Activated CD8-positive, alpha-beta memory T cell treated with anti-CD3 and anti-CD28 coated beads for 4 hours (primary cell): Measurements from ENCODE around the gene EXOC6B.

Source experiments
- DNase-seq, 2 donors: peaks; one replicate each; pipeline ENCODE4 v3.0.0-alpha.2; 2020; ENCODE audit warnings: low read depth in 2 of 2

EXOC6B gene

DNA sequence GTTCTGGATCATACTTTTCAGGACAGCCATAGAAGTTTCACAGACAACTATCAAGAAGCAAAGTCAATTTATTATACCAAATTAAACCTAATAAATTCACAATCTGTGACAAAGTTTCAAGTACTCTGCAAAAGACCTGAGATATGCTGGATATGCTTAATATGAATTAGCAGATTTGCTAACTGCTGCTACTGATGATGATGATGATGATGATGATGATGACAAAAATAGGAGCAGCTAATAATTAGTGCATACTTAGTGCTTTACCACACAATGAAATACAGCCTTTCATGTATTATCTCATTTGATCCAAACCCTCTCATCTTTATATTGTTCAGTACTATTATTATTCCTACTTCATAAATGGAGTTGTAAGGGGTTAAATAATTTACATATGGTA is 462.4 kb downstream of the EXOC6B start:
- no peak for DNase-seq

DNA sequence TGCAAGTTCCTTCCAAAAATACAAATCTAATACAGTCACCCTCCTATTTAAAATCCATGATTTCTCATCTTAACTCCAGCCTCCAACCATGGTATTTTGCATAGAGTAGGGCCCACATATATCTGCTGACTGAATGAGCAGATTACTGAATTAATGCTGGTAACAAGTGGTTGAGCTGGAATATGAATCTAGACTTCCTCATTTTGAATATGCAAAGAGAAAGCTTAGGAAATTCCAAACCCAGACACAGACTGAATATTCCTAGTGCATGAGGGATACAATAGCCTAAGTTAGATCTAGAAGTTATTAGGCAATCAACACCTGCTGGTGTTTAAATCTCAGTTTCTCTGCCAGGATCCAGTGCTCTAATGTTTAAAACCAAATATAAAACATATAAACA is 463.1 kb downstream of the EXOC6B start:
- DNase-seq = no peak

DNA sequence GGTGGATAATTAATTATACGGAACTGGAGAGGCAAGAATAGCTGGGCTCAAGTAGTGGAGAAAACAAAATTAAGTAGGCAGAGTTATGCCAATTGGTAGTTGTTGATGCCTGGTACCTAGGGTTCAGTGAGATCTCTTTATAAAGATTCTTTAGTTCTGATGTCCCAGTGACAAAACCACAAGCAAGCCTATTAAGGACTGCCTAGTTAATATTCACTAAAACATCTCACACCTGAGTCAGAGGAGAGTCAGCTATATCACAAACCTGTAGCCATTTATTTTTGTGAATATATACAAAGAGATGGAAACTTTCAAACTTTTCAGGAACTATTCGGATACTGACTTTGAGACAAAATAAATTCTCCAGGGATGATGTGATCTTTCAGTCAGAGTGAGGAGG is 464.3 kb downstream of the EXOC6B start:
- no peak for DNase-seq

DNA sequence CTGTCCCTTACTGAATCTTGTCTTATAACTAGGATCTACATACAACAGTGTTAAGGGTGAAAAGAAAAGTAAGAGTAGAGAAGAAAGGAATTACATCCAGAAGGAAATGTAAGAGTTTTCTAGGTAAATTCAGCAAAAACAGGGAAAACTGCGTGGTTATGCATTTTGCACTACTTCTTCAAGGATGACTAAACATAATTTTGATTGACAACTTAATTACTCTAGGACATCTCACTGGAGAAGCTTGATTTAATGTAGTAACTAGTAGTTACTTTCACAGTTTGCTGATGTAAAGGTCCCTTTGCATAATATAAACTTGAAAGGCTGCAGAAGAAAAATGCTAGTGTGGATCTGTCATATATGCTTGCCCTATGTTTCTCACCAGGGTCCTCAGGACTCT is 464.8 kb downstream of the EXOC6B start:
- no peak for DNase-seq

DNA sequence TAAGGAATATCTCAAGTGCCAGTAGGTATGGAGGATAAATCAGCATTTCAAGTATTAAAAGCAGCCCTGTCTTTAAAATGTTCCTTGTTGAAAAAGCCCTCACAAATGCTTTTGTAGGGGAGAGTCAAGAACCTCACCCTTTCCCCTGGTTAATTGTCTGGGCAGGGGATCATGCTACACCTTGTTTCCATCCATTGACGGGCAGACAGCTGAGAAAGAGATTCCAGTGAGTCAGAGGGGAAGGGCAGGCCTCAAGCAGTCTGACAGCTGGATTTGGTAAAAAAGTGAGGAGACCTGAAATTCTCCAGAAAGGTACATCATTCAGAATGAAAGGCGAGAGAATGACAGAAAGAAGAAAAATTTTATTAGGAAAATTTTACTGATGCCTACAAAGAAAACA is 475.0 kb downstream of the EXOC6B start:
- DNase-seq = no peak

DNA sequence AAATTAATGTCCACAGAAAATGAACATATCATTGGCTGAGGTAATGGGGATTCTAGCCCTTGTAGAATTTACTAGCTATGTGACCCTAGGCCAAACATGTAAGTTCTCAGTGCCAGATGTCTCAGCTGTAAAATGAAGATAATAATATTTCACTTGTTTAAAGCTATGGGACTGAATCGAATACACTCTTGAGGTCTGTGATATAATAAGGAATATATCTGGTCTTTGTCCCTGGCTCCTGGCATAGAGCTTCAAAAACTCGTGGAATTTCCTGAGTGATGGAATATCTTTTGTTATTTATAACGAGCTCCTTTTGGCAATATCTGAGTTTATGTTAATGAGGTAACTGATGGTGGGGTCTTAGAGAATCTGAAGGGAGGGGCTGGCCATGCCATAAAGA is 476.8 kb downstream of the EXOC6B start:
- no peak for DNase-seq

DNA sequence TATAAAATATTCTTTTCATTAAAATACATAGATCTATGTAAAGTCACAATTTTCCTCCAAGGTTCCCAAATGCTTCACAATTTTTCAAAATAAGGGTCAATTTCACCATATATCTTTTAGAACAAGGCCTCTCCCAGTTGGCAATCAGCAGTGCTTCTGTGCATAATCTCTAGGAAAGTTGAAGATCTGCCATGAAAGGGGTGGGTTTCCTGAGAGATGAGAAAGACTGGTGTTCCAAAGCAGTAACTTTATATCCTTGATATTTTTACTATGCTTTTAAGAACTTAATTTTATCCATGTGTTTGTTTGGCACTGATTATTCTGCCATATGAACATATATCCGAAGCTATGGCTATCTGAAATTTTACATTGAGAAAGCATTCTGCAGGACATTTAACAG is 478.8 kb downstream of the EXOC6B start:
- DNase-seq = no peak

DNA sequence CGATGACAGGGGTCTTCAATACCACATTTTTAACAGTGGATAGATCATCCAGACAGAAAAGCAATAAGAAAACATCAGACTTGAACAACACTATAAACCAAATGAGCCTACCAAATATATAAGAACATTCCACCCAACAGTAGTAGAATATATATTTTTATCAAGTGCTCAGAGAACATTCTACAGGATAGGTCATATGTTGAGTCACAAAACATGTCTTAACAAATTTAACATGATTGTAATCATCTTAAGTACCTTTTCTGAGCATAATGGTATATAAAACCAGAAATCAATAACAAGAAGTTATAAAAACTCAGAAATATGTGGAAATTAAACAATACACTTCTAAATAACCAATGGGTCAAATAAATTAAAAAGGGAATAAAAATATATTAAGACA is 484.2 kb downstream of the EXOC6B start:
- DNase-seq = no peak

DNA sequence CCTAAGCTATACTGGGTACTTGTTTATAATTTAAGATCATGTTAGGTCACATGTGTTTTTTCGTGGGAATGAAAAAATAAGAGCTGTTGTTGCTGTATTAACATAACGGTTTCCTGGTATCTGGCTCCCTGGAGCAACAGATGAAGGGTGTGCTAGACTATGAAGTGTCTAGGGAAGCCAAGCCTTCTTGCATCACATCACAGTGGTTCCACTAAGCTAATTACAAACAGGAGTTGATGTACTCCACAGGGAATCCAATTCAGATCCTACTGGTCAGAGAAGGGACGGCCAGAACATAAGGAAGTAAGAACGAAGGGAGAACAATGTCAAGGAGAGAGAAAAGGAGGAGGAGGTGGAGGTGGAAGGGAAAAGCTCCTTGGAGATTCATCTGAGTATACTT is 485.2 kb downstream of the EXOC6B start:
- no peak for DNase-seq

DNA sequence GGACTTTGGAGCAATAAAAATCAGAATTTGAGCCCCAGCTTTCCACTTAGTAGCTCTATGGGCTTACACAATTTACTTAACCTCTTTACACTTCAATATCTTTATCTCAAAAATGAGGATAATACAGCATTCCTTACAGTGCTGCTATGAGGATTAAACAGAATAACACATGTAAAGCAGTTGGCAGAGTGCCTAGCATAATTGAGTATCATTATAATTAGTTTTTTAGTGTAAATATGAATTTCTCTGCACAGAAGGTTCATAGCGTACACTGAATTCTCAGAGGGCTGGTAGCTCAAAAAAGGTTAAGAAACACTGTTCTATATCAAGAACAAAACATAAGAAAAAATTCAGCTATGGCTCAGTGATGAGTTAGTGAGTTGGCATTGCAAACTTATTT is 487.8 kb downstream of the EXOC6B start:
- DNase-seq = no peak

DNA sequence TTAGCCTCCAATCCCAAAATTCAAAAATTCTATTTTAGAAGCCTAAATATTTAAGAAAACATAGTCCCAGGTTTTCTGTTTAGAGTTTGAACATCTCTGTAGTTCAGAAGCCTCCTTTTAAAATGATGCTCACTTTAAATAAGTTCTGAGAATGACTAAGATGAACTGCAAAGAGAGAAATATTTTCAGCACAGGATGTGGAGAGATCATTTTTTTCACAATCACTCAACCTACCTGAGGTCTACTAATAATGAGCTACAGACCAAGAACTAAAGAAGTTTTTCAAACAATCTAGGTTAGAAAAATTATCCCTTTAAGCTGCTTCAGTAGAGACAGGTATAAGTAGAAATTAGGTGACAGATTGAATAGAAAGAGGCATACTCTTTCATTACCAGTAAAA is 493.1 kb downstream of the EXOC6B start:
- no peak for DNase-seq

DNA sequence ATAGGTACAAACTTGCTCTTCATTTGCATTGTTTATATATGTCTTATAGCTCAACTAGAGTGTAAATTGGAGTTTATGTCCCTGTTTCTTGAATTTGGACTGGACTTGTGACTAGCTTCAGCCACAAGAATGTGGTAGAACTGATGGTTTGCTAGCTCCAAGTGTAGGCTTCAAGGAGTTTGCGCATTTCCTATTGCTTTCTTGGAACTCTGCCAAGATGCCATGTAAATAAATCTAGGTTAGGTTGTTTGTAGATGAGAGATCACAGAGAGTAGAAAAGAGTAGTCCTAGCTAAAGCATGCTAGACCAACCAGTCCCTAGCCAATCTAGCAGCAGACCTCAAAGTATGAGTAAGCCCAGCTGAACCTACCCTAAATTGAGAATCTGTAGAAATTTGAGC is 495.2 kb downstream of the EXOC6B start:
- DNase-seq = no peak

DNA sequence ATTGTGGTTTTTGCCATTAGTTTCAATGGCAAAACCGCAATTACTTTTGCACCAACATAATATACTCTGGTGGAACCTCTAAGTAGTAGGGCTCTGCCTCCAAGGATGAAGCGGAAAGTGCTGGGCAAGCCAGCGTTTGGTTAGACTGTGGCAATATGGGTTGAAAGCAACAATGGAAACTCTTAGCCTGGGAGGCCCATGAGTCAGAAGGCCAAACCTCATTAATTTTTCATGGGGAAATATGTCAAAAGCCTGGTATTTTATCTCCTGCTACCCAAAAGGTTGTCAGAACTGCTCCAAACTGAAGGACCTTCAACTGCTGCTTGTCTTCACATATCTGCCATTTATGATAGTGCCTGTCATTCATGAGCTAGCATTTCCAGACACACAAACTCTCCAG is 499.1 kb downstream of the EXOC6B start:
- no peak for DNase-seq

DNA sequence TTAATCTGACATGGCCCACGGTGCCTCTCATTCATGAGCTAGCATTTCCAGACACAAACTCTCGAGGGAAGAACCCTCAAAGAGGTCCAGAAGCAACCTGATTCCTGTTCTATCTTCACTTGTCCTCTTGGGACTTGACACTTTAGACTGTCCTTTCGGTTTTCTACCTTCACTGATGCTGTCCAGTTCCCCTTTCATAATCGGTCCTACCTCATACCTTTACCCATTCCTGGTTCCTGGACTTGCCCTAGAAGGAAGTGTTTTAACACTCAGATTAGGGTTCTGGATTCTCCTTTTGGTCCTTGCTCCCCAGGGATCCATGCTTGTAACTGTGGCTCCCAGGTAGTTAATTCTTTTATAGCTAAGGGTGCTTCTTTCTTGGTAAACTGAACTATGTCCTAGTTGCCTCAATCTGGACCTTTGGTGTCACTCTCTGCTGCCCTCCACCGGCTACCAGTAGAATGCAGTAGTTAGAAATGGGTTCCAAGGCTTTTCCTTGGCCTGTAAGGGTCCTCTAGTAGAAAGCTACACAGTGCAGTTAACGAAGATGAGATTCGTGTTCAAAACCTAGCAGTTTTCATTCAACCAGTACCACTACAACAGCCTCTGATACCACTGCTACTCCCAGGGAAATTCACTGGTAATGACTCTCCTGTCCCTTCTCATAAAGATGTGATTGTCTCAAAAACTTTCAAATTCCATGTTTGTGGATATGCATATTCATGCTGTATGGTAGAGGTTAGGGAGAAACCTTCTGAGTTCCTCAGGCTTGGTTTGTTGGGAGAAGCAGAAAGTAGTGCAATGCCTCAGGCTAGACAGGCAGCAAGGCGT is 500.0 kb downstream of the EXOC6B start:
- DNase-seq = no peak

DNA sequence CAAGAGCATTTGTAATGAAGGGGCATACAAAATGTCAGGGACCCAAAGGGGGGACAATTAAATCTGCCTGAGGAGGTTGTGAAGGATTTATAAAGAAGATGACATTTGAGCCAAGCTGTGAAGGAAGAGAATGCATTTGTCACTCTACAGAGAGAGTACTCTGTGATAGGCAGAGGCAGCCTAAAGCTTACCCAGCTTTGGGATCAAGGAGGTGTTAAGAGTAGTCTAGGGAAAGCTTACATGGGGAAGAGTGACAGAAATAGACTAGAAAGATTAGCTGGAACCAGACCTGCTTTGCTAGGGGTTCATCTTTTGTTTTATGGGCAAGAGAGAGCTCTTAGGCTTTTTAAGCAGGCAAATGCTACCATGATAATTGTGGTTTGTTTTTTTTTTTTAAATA is 509.1 kb downstream of the EXOC6B start:
- no peak for DNase-seq

DNA sequence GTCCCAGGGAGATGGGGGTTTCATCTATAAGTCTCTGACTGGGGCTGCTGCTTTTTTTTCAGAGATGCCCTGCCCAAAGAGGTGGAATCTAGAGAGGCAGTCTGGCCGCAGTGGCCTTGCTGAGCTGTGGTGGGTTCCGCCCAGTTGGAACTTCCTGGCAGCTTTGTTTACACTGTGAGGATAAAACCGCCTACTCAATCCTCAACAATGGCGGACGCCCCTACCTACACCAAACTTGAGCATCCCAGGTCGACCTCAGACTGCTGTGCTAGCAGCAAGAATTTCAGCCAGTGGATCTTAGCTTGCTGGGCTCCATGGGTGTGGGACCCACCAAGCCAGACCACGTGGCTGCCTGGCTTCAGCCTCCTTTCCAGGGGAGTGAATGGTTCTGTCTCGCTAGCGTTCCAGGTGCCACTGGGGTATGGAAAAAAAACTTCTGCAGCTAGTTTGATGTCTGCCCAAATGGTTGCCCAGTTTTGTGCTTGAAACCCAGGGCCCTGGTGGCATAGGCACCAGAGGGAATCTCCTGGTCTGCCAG is 525.6 kb downstream of the EXOC6B start:
- DNase-seq = no peak

DNA sequence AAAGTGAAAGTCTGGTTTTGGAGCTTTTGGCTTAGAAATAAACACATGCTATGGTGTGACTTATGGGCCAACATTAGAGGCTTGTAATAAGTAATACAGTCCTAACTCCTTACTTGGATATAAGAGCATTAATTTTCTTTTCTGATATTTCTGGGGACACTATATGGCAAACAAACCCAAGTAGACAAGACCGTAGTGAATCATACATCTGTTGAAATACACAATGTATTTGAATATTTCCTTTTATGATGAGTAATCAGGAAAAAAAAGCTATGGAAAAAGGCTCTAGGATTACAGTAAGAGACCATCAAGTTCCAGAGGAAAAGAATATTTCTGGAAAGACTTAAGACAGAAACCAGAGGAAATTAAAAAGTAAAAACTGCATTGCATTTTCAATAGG is 532.2 kb downstream of the EXOC6B start:
- no peak for DNase-seq

DNA sequence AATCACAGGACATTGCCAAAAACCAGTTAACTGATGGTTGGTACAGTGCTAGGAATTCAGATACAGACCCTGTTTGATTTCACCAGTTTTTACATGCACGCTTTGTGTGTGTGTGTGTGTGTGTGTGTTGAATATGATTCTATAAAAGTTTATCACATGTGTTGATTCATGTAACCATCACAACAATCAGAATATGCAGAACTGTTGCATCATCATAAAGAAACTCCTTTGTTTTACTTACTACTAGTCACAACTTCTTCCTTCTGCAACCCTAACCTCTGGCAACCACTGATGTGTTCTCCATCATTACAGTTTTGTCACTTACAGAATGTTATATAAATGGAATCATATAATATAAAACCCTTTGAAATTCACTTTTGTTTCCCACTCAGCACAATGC is 533.4 kb downstream of the EXOC6B start:
- no peak for DNase-seq

DNA sequence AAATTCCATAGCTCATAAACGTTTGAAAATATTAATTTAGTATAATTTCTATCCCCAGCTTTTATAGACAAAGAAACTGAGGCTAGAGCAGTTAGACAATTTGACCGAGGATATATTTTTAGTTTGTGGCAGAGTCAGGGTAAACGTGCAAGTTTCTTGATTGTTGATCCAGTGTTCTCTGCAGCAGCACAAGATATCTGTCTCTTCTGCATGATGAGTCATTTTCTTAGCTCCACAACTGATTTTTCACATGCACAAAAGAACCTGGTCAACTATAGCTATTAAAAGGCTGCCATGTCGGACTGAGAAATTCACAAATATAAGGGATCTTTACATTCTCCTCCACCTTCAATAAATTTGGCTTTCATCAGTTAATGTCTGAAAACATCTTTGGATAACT is 534.8 kb downstream of the EXOC6B start:
- DNase-seq = no peak

DNA sequence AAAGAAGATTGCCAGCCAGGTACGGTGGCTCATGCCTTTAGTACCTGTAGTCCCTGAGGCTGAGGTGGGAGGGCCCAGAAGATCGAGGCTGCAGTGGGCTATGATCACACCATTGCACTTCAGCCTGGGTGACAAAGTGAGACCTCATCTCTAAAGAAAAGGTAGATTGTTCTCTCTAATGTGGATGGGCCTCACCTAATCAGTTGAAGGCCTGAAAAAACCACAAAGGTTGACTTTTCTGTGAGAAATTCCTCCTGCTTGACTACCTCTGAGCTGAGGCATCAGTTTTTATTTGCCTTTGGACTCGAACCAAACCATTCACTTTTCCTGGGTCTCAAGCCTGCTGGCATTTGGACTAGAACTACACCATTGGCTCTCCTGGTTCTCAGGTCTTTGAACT is 536.1 kb downstream of the EXOC6B start:
- DNase-seq = no peak

DNA sequence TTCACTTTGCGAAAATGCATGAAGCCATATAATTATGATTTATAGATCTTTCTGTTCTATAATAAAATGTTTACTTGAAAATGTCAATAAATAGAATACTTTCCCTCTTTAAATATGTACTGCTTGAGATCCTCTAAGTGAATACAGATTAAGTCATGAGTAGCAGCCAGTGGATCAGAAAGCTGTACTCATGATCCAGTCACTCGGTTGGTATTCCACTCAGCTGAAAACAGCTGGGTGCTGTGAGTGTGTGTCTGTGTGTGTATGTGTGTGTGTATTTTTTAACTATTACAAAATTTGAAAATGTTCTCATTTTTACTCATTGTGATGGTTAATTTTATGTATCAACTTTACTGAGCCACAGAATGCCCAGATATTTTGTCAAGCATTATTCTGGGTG is 536.5 kb downstream of the EXOC6B start:
- no peak for DNase-seq

DNA sequence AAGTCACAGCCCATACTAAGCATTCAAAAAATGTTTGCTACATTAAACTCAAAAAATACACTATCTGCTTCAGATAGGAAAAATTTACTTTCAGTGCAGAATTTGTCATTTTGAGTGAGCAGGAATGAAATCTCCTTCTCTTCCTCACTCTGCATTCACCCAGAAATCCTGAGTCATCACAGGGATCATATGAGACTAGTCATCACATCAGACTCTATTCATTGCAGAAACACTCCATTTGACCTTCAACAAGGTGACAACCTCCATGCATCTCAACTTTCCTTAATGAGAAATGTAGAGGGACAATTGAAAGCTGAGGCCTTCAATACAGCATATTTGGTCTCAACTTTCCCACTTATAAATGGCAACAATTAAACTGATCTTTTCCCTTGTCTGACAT is 547.8 kb downstream of the EXOC6B start:
- DNase-seq = no peak

DNA sequence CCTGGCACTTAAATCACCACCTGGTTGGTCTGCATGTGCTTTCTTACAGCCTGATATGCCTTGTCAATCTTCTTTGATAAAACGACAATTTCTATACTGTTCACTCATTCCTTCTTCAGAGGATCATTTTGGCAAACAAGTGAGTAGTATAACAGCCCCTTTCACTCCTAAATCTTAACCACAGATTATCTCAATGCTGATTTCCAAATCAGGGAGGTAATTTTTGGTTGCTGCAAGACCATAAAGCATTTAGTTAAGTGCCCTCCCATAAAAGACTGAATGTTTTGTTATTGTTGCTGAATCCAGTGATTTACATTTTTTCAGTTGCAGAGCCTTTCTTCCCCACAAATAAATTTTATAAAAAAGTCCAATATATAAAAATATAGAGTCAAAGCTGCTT is 549.0 kb downstream of the EXOC6B start:
- DNase-seq = no peak

DNA sequence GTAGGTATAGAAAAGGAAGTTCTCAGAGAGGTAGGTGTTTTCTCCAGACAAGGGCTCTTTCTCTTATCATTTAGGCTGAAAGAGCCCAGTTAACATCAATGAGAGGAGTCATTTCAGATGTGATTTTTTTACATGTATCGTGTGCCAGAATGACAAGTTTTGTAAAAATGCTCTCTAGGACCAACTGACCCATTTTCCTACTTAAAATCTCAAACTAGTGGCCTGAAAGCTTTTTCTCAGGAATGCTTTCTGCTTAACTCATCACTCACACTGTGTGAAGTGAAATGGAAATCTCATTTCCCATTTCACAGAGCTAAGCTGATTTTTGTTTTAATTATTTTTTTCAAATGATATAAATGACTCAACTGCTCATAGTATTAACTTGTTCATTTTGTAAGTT is 549.5 kb downstream of the EXOC6B start:
- DNase-seq = no peak
